Colonic mucosa (tissue), 4 donors: Measurements from ENCODE around the gene CHI3L1. TPM values are rescaled to one million over a fixed set of nuclear protein-coding genes. Genes with fewer than 3 reads are reported as not detected.

Experiments used
- DNase-seq: peaks from one replicate; pipeline ENCODE4 v3.0.0-alpha.2; 2020
- H3K27ac ChIP-seq: fragments of 200-600 bp; one replicate; pipeline ENCODE4 v1.8.0; 2021
- H3K27me3 ChIP-seq: fragments of 200-600 bp; one replicate; pipeline ENCODE4 v1.8.0; 2021
- H3K36me3 ChIP-seq: fragments of 200-600 bp; one replicate; pipeline ENCODE4 v1.8.0; 2021
- H3K4me1 ChIP-seq: fragments of 200-600 bp; one replicate; pipeline ENCODE4 v1.8.0; 2021; ENCODE audit warnings: mild to moderate bottlenecking
- H3K4me3 ChIP-seq: fragments of 200-600 bp; one replicate; pipeline ENCODE4 v1.8.0; 2021
- H3K9ac ChIP-seq, 2 donors: one replicate each; pipeline ENCODE4 v1.7.0; 2013; ENCODE audit warnings: control low read depth in 2 of 2, low read depth in 2 of 2, low read length in 2 of 2
- H3K9me3 ChIP-seq: fragments of 200-600 bp; one replicate; pipeline ENCODE4 v1.8.0; 2021
- CTCF ChIP-seq: fragments of 200-600 bp; IDR thresholded peaks from one replicate; pipeline ENCODE4 v1.8.0; 2022; ENCODE audit warnings: antibody characterized with exemption, mild to moderate bottlenecking
- intact Hi-C: fragments of 100-400 bp; cut with DNase I; formaldehyde crosslinking; loops from one replicate; pipeline ENCODE4 v1.14.1; 2022
- total RNA-seq, 2 donors: library from RNA; stranded (reverse); fragmentation: NEBNext Ultra II Directional in 1 of 2; extraction: Animal tissue kit (Norgen Biotek cat#: 25700) in 1 of 2; gene quantifications; one replicate each; pipeline ENCODE4 v1.2.1, GENCODE V29; 2021
- donor health status: healthy.
- donor health status: DM: no; HTN: no; CAD: no.
- donor health status: DM: no; HTN: no; CAD: no.

CHI3L1 gene
- total RNA-seq, 2 donors from 2014 or later, result 0.61 to 1.3 TPM

DNA sequence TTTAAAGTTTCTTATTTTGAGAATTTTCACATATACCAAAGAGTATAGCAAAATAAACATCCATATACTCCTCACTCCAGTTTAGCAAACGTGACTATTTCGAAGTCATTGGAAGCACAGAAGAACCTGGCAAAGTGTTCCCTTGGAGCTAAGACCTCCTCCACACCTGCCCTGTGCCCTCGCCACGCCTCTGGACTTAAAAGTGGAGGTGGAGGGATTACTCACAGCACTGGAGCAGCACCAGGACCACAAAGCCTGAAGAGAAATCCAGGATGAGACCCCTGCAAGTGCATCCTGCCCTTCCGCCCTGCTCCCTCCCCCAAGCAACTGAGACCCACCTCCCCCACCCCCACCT, 436 bp downstream of the CHI3L1 start:
- no peak overlapping the region for H3K27ac ChIP-seq
- H3K36me3 ChIP-seq, result no peaks in the 10 kb centered on the region
- H3K27me3 ChIP-seq, result no peaks in the 10 kb centered on the region
- H3K9ac ChIP-seq, result no peak overlapping the region
- H3K4me1 ChIP-seq, result no peaks in the 10 kb centered on the region
- H3K9me3 ChIP-seq, result no peaks in the 10 kb centered on the region
- intact Hi-C loops, result no loop called here
- H3K4me3 ChIP-seq, result no peak overlapping the region
- TF ChIP-seq CTCF, result no peak
- no peak for DNase-seq

DNA sequence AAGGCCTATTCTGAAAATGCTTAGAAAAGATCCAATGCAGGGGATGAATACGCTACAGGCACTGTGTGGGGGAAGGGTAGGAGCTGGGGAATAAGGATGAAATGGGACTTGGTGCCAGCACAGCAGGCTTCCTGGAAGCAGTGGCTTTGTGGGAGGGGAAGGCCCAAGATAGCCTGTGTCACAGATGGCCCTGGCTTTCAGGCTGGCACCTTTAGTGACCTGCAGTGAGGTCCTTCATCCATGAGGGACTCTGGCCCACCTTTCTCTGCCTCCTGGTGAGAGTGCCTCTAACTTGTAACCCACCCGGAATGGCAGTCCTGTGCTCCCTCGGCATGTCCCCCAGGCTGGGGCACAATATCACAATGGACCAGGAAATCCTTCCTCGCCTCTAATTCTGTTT, 919 bp downstream of the CHI3L1 start:
- H3K4me1 ChIP-seq, result no peaks in the 10 kb centered on the region
- H3K9me3 ChIP-seq, result no peaks in the 10 kb centered on the region
- intact Hi-C loops, result no loop called here
- no peak overlapping the region for H3K27ac ChIP-seq
- no peak overlapping the region for H3K4me3 ChIP-seq
- H3K9ac ChIP-seq, result no peak overlapping the region
- TF ChIP-seq CTCF, result no peak
- no peaks in the 10 kb centered on the region for H3K27me3 ChIP-seq
- H3K36me3 ChIP-seq, result no peaks in the 10 kb centered on the region
- DNase-seq, result no peak

- no peaks in the 10 kb centered on the region for H3K9me3 ChIP-seq
- H3K9ac ChIP-seq, result no peak overlapping the region
- DNase-seq, result no peak
- no peaks in the 10 kb centered on the region for H3K36me3 ChIP-seq
- H3K4me1 ChIP-seq, result no peaks in the 10 kb centered on the region
- no peak overlapping the region for H3K27ac ChIP-seq
- H3K4me3 ChIP-seq, result no peak overlapping the region
- no peaks in the 10 kb centered on the region for H3K27me3 ChIP-seq
- no peak for TF ChIP-seq CTCF
- intact Hi-C loops, result no loop called here
These were observed 1.4 kb downstream of the CHI3L1 start for GRCh38 chr1:203185061-203185461.

DNA sequence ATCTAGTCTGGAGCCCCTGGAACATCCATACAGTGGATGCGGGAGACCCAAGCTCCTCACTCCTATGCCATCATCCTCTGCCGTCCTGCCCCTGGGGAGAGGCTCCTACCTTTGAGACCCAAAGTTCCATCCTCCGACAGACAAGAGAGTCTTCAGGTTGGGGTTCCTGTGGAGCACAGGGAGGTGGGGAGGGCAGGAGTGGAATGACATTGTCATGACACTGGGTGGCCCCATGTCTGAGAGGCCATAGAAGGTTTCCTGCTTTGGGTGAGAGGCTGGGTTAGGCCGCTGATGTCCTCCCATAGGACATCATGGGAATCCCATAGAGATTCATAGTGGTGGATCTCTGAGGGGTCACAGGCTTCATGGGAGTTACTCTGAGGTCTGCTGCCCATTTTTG, 2.0 kb downstream of the CHI3L1 start:
- Histone ChIP-seq H3K36me3 (no peaks in the 10 kb centered on the region), H3K27ac (no peak overlapping the region), H3K27me3 (no peaks in the 10 kb centered on the region), H3K4me3 (no peak overlapping the region), H3K9me3 (no peaks in the 10 kb centered on the region), H3K9ac (no peak overlapping the region), H3K4me1 (no peaks in the 10 kb centered on the region)
- intact Hi-C loops, result no loop called here
- TF ChIP-seq CTCF, result no peak
- no peak for DNase-seq

- no peak for DNase-seq
- H3K27me3 ChIP-seq, result no peaks in the 10 kb centered on the region
- H3K9ac ChIP-seq, result no peak overlapping the region
- H3K27ac ChIP-seq, result no peak overlapping the region
- TF ChIP-seq CTCF, result no peak
- no peaks in the 10 kb centered on the region for H3K36me3 ChIP-seq
- no peaks in the 10 kb centered on the region for H3K4me1 ChIP-seq
- H3K4me3 ChIP-seq, result no peak overlapping the region
- intact Hi-C loops, result no loop called here
- no peaks in the 10 kb centered on the region for H3K9me3 ChIP-seq
These were observed 2.7 kb downstream of the CHI3L1 start for GRCh38 chr1:203183828-203184227.
